GM12874 (cell line): ENCODE results near the gene B4GALNT3.

ENCODE experiments used
- CTCF ChIP-seq: IDR thresholded peaks from 2 replicates; pipeline ENCODE4 v1.5.1; 2011; ENCODE audit warnings: low read depth, mild to moderate bottlenecking, control low read depth, low read length, moderate library complexity; ENCODE audit not compliant: insufficient read depth

Gene B4GALNT3

GRCh38 chr12:570435-570920, 110.7 kb downstream of the B4GALNT3 start:
- no peak for TF ChIP-seq CTCF

DNA sequence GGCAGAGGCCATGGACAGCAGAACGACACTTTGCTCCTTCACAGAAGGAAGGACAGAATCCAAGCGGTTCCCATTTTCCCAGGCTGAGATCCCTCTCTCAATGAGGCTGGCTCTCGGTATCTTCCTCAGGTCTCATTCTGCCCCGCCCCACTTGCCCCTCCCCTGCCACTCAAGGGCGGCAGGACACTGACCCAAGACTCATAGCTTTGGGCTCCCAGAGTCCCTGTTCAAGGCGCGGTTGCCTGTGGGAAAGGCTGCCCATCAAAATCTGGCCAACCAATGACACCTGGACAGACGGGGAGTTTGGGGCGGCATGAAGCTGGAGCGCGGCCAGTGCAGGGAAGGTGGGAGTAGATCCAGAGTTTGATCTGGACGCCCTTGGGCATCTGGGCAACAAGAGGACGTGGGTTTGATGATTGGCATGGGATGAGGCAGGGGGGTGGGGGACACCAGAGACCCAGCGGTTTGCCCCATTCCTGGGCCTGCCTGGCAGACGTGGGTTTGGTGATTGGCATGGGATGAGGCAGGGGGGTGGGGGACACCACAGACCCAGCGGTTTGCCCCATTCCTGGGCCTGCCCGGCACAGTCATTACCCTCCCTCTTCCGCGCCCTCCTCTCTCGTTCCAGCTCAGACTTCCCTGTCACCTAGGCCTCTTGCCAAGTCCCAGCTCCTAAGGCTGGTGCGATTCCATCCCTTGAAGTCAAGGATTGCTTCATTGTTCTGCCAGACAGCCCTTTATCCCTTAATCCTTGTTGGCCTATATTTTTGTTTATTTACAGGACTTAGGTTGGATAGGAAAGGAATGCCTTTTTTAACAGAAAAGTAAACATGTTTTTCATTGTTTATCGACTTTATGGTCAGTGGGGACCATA, 111.4 kb downstream of the B4GALNT3 start:
- no peak for TF ChIP-seq CTCF

- TF ChIP-seq CTCF, result no peak
Measured at GRCh38 chr12:571795-572531, 112.2 kb downstream of the B4GALNT3 start.

DNA sequence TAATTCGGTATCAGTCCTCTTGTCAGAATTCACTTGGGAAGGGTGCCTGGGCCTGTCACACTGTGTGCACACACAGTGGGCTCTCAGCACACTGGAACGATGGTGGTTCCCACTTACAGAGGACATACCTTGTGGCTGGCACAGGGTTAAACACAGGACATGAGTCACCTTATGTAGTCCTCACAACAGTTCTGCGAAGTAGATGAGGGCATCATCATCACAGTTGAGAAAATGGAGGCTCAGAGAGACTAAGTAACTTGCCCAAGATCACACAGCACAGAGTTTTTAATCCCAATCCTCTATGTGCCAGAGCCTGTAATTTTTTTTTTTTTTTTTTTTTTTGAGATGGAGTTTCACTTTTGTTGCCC, 112.8 kb downstream of the B4GALNT3 start:
- no peak for TF ChIP-seq CTCF

GRCh38 chr12:573232-573631, 113.5 kb downstream of the B4GALNT3 start:
- TF ChIP-seq CTCF, result no peak

DNA sequence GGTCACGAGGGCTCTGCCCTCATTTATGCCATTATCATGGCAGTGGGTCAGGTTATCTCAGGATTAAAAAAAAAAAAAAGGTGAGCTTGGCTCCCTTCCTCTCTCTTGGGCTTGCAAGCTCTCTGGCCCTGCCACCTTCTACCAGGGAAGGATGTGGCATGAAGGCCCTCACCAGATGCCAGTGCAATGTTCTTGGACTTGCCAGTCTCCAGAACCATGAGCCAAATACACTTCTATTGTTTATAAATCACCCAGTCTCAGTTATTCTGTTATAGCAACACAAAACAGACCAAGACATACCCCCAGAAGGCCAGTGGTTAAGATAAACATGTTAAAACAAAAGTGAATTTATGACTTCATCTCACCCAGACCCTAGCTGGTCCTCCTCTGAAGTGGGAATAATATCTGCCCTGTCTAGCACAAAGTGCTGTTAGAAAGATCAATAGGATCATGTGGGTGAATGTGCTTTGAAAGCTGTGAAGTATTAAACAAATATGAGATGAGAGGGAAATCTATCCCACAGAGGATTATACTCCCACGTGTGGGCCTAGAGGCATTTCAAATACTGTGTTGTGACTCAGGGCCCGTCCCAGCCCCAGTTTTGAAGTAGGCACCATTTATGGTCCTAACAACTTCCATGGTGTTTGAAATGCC, 114.9 kb downstream of the B4GALNT3 start:
- no peak for TF ChIP-seq CTCF

DNA sequence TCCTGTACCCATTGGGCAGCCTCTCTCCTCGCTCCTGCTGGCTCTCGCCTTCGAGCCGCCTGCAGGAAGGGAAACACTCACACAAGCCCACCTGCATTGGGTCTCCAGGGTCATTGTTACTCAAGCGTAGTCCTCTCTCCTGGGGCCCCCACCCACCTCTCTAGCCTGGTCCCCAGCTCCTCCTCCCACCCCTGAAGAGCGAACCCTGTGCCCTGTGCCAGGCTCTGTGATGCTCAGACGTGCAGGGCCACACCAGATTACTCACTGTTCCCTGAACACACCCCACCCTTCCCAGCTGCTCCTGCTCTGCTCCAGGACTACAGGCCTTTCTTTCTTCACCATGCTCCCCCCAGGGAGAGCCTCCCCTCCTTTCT, 115.4 kb downstream of the B4GALNT3 start:
- TF ChIP-seq CTCF, result no peak
